Measurements from ENCODE around the gene SHC1. TPM values are rescaled to one million over a fixed set of nuclear protein-coding genes. Genes with fewer than 3 reads are reported as not detected.
A peak's percentile ranks its signal among the peaks of the same experiment; 100 is the strongest.

Gene SHC1
- total RNA-seq, 2 donors from 2014 or later = 60.9 to 62.0 TPM

DNA sequence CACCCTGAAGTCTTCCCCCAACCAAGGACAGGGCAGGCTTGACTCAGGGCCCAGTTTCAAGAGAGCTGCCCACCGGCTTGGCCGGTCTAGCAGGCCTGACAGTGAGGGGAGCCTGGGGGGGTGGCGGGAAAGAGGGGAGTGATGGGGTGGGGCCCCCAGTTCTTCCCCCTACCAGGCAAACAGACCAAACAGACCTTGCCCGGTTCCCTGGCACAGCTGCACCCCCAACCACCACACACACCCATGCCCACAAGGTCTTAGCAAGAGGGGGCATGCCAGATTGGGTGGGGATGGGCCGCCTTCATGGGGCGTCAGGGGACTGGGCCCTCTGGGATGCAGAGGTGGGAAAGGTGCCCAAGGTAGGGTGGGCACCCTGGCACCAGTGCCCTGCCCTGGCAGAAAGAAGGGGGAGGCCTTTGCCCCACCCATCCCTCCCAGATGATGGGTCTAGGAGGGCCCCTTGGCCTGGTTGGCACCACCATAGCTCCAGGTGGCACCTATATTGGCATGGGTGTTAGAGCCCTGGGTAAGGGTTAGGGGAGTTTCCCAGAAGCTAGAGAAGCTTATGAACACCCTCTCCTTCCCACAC lies 41.0 kb upstream of the SHC1 start:
- peaks cover 37% of the 10 kb centered on the region for H3K4me1 Mint-ChIP-seq
- no peaks in the 10 kb centered on the region for H3K9me3 Mint-ChIP-seq
- H3K27me3 Mint-ChIP-seq = no peaks in the 10 kb centered on the region
- no peak for ATAC-seq (replicated peaks)
- peak overlapping the region; percentile 92 for H3K27ac Mint-ChIP-seq
- H3K36me3 Mint-ChIP-seq (ENCODE audit: low read depth) = peaks cover 83% of the 10 kb centered on the region
- peak overlapping the region; percentile 91 for H3K4me3 Mint-ChIP-seq

DNA sequence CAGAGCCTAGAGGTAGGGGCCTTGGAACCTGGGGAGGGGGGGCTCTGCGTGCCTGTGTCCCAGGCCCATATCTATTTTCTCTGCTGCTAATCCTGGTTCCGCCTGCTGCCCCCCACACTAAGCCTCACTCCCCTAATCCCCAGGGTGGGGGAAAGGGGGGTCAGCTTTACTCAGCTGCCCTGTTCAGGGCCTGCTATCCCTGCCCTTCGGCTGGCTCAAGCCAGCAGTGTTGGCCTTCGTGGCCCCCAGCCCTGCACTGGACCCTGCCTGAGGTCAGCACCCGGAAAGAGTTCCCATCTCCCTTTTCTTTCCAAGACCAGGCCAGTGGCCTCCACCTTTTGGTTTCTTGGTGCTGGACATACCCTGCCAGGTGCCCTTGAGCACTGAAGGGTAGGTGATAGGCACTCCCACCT lies 40.5 kb upstream of the SHC1 start:
- peak overlapping the region; percentile 92 for H3K27ac Mint-ChIP-seq
- H3K4me3 Mint-ChIP-seq = peak overlapping the region; percentile 91
- ATAC-seq (replicated peaks) = no peak
- H3K36me3 Mint-ChIP-seq (ENCODE audit: low read depth) = peaks cover 83% of the 10 kb centered on the region
- H3K27me3 Mint-ChIP-seq = no peaks in the 10 kb centered on the region
- H3K4me1 Mint-ChIP-seq = peaks cover 37% of the 10 kb centered on the region
- H3K9me3 Mint-ChIP-seq = no peaks in the 10 kb centered on the region

DNA sequence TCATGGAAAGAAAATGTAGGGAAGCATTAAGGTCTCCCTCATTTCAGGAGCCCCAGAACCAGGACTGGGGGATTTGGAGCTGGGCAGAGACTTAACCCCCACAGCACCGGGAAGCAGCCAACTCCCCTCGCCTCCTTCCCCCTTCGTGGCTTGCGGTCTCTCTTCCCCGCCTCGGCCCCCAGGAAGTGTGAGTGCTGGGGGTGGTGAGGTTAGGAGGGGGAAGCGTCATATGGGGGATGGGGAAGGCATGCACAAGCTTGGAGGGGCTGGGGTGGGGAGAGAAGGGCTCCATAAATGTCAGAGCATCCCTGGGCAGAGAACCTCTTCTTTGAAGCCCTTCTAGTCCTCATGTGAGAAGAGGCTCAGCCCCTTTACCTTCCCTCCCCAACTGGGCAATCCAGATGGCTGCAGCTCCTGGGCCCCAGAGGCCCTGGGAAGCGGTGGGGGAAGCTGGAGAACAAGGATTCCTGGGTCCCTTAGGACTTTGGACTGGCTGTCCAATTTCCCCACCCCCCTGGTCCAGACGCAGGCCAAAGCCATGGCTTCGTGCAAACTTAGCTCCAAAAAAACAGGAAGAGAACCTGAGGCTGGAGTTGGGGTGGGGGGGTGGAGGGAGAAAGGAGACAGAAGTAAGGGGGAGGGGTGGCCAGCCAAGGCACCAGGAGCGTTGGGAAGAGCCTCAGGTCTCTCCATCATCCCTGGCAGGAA lies 39.8 kb upstream of the SHC1 start:
- H3K27me3 Mint-ChIP-seq = no peaks in the 10 kb centered on the region
- no peaks in the 10 kb centered on the region for H3K9me3 Mint-ChIP-seq
- peak overlapping the region; percentile 91 for H3K4me3 Mint-ChIP-seq
- H3K27ac Mint-ChIP-seq = peak overlapping the region; percentile 92
- peaks cover 32% of the 10 kb centered on the region for H3K4me1 Mint-ChIP-seq
- no peak for ATAC-seq (replicated peaks)
- peaks cover 83% of the 10 kb centered on the region for H3K36me3 Mint-ChIP-seq (ENCODE audit: low read depth)

DNA sequence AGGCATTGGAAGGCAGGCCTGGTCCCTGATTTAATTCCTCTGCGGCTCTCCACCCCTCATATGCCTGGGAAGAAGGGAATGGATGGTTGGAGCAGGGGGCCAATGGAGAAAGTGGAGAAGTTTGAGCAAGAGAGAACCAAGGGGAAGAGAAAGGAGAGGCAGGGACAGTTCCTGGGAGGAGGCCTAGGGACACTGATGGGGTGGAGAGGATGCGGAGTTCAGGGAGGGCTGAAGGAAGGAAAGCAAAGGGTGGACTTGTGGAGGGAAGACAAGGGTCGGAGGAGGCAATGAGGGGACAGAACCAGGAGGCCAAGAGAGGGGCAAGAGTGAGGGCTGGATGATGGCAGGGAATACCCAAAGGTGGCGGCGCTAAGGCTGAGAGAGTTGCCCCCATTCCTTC lies 39.2 kb upstream of the SHC1 start:
- Mint-ChIP-seq H3K4me1 (peaks cover 32% of the 10 kb centered on the region), H3K4me3 (peak overlapping the region; percentile 91), H3K36me3 (ENCODE audit: low read depth) (peaks cover 82% of the 10 kb centered on the region), H3K9me3 (no peaks in the 10 kb centered on the region), H3K27ac (peak overlapping the region; percentile 92), H3K27me3 (no peaks in the 10 kb centered on the region)
- ATAC-seq (replicated peaks) = no peak

DNA sequence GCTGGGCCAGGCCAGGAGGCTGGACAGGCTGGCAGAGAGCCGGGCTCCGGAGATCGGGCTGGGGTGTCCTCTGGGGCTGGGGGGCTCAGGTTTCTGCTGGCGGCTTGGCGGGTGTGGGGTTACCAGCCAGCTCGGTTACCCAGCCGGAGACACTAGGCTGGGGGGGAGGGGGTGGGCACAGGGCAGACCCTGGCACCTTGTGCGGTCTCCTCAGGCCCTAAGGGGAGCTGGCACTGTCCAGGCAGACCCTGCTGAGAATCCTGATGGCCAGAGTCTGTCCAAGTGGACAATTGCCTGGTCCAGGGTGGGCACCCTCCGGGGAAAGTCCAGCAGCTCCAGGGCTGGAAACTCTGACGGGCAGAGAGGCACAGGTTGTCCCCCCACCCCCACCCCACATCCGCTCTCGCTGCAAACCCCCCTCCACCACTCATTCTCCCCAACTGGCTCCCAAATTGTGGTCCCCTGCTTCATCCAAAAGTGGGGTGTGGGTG lies 38.7 kb upstream of the SHC1 start:
- peak overlapping the region; percentile 92 for H3K27ac Mint-ChIP-seq
- no peak for ATAC-seq (replicated peaks)
- H3K36me3 Mint-ChIP-seq (ENCODE audit: low read depth) = peaks cover 82% of the 10 kb centered on the region
- no peaks in the 10 kb centered on the region for H3K27me3 Mint-ChIP-seq
- H3K4me1 Mint-ChIP-seq = peaks cover 35% of the 10 kb centered on the region
- peak overlapping the region; percentile 91 for H3K4me3 Mint-ChIP-seq
- no peaks in the 10 kb centered on the region for H3K9me3 Mint-ChIP-seq

DNA sequence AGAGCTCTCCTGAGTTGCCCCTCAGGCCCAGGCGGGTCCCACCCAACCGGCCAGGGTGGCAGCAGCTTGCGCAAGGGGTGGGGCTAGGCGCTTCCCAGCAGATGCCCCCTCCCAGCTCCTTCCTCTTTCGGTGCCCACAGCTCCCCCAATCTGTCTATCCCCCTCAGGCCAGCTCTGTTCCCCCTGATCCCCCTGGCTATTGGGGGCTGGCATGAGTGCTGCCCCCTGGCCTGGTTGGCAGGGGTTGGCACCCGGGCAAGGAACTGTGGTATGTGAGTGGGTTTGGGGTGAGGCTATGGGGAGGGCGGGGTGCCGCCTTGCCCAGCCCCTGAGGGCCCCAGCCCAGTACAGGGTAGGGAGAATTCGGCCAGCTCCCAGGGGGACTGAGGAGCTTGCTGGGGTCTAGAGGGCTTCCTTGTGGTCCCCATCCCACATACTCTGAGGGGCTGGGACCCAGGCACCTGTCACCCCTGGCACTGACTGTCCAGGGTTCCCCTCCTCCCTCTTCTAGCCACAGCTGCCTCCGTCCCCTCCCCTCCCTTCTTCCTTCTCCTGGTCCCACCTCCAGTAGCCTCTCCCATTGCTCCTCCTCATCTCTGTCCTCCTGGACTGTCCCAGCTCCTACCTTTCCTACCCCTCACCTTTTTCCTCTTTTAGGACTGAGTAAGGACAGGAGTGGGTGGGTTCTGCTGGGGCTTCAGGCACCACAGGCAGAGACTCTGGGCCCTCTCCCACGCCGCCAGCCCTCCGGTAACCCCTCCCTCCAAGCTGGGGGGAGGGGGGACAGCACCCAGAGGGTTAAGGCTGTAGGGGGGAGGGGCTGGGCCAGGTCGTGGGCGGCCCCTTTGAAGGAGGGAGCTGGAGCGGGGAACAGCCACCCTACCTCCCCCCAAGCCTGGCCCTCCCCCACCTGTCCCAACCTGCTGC lies 37.7 kb upstream of the SHC1 start:
- peaks cover 82% of the 10 kb centered on the region for H3K36me3 Mint-ChIP-seq (ENCODE audit: low read depth)
- no peaks in the 10 kb centered on the region for H3K27me3 Mint-ChIP-seq
- no peaks in the 10 kb centered on the region for H3K9me3 Mint-ChIP-seq
- ATAC-seq (replicated peaks) = peak; percentile 68
- H3K4me1 Mint-ChIP-seq = peaks cover 31% of the 10 kb centered on the region
- H3K27ac Mint-ChIP-seq = peak overlapping the region; percentile 92
- H3K4me3 Mint-ChIP-seq = peak overlapping the region; percentile 91

DNA sequence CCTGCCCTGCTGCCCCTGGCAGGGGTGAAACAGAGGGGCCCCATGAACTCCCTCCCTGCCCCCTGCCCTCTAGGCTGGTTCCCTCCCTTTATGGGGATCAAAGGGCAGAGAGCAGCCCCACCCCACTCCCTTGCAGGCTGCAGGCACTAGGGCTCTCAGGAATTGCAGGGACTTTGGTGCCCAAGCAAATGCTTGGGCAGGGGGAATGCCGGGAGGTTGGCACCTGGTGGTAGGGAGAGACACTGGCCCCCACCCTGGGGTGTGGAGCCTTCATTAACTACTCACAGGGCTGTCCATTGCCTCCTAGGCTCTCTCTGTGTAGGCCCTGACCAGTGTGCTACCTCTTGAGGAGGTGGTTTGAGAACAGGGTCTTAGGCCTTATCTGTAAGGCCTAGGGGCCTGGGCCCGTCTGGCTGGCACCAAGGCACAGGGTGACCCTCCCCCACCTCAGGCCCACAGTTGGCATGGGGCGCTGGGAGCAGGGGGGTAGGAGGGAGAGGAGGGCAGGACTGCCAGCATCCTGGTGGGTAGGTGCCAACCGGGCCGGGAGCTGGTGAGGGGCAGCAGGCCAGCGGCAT lies 36.8 kb upstream of the SHC1 start:
- H3K9me3 Mint-ChIP-seq = no peaks in the 10 kb centered on the region
- no peak for ATAC-seq (replicated peaks)
- H3K4me3 Mint-ChIP-seq = peak overlapping the region; percentile 91
- H3K4me1 Mint-ChIP-seq = peaks cover 22% of the 10 kb centered on the region
- H3K27me3 Mint-ChIP-seq = no peaks in the 10 kb centered on the region
- no peak overlapping the region for H3K27ac Mint-ChIP-seq
- peaks cover 80% of the 10 kb centered on the region for H3K36me3 Mint-ChIP-seq (ENCODE audit: low read depth)

DNA sequence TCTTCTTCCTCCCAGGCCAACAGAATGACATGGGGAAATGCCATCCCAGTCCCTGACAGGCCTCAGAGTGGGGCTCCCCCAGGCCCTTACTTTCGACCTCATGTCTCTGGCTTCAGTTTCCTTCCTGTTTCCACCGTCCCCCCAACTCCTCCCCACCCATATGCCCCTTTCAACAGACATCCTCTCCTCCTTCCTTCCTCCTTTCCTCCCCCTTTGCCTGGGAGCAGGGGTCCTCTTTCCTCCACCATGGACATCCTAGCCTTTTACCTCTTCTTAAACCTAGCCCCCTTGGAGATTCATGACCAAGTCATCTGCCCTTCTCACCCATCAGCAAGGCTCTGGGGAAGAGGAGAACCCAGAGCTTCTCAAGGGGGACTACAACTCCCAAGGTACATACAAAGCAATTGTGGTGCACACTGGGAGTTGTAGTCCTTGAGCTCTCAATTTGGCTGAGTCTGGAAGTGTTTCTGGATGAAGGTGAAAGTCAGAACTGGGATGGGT lies 36.1 kb upstream of the SHC1 start:
- Mint-ChIP-seq H3K4me1 (peaks cover 17% of the 10 kb centered on the region), H3K9me3 (no peaks in the 10 kb centered on the region), H3K27me3 (no peaks in the 10 kb centered on the region), H3K36me3 (ENCODE audit: low read depth) (peaks cover 78% of the 10 kb centered on the region), H3K27ac (peak overlapping the region; percentile 94), H3K4me3 (peak overlapping the region; percentile 91)
- no peak for ATAC-seq (replicated peaks)

DNA sequence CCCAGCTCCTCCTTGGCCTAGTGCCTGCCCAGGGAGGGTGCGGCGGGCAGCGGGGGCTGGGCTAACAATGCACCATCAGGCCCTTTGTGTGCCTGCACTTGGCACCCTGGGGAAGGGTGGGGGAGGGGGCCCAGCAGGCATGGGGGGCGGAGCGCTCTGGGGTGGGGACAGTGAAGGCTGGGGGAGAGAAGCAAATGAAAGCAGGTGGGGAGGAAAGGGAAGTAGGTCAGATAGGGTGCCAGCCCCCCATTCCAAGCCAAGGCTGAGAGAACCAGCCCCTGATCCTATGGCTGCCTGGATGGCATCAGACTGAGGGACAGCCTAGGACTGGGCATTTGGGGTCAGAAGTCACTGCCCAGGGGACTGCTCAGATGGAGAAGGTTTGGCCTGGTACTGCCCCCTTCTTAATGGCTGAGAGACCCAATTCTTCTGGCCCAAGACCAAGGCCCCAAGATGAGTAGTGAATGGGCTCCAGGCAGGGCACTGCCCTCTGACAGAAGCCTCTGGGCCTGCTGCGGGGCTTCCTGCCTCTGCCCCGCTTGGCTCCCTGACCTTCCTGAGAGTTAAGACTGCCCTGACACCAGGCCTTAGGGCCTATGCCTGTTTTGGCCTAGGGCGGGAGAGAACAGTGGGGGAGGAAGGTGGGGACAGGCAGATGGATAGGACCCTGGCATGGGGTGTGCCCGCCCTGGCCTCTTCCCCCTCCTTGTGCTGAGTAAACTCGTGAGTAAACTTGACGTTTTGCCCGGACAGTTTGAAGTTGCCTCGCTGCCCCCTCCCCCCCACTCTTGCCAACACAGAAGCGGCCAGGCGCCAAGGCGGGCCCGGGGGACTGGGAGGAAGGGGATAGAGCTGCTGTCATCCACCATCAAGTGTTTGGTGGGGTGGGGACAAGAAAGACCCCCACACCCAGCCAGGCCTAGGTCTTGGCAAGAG lies 34.8 kb upstream of the SHC1 start:
- H3K27me3 Mint-ChIP-seq = no peaks in the 10 kb centered on the region
- no peak for ATAC-seq (replicated peaks)
- peak overlapping the region; percentile 91 for H3K4me3 Mint-ChIP-seq
- H3K36me3 Mint-ChIP-seq (ENCODE audit: low read depth) = peaks cover 65% of the 10 kb centered on the region
- peak overlapping the region; percentile 95 for H3K27ac Mint-ChIP-seq
- peaks cover 17% of the 10 kb centered on the region for H3K4me1 Mint-ChIP-seq
- no peaks in the 10 kb centered on the region for H3K9me3 Mint-ChIP-seq

DNA sequence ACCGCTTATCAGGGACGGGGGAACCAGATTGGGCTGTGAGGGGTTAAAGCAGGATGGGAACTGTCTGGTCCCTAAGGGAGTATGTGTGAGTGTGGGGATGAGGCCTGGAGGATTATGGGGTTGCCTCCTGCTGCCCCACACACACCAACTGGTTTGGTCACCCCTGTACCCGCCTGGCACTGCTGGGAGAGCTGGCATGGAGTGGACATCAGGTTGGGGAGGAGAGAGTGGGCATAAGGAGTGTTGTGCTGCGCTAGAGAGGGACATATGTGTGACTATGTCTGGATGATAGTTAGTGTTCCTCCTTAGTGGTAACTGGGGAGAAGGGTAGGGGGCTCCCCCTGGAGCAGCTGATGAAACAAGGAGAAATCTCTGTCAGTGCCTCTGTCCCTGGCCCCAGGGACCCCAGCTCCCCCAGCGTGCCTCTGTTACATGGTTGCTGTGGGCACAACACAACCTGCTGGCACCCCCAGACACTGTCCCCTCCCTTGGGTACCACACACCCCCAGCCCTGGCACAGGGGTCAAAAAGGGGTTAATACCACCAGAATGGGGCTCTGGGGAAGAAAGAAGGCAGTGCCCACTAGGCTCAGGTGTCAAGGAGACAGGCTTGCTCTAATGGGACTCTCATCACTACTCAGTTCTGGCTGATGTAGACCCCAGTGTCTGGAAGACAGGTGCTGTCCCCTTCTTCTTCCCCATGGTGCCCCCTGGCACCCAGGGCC lies 34.0 kb upstream of the SHC1 start:
- H3K27me3 Mint-ChIP-seq = no peaks in the 10 kb centered on the region
- H3K27ac Mint-ChIP-seq = peak overlapping the region; percentile 95
- ATAC-seq (replicated peaks) = no peak
- no peaks in the 10 kb centered on the region for H3K9me3 Mint-ChIP-seq
- peaks cover 56% of the 10 kb centered on the region for H3K36me3 Mint-ChIP-seq (ENCODE audit: low read depth)
- H3K4me1 Mint-ChIP-seq = peaks cover 24% of the 10 kb centered on the region
- peak overlapping the region; percentile 91 for H3K4me3 Mint-ChIP-seq

DNA sequence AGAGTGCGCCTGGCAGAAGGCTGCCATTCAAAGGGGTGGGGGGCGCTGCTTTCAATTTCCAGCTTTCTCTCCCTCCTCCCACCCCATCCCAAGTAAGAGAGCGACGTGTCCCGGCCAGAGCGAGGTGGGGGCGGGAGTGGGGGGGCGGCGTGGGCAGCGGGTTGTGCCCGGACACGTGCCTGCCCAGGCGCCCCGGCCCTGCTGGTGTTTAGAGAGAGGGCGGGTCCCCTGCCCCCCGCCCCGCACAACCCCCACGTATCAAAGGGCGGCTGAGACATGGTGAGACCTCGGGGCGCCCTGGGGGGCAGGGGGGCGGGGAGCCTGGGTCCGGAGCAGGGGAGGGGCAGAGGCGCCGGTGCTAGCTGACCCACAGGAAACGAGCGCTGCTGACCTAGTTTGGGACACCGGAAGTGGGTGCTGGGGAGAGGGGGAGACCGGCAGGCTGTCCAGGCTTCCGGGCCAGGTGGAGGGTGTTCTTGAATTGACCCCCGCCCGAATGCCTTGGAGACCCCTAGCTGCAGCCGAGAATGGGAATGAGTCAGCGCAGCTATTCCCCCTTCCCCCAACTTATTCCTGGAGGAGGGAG lies 33.3 kb upstream of the SHC1 start:
- ATAC-seq (replicated peaks) = no peak
- H3K36me3 Mint-ChIP-seq (ENCODE audit: low read depth) = peaks cover 50% of the 10 kb centered on the region
- no peaks in the 10 kb centered on the region for H3K9me3 Mint-ChIP-seq
- peak overlapping the region; percentile 95 for H3K27ac Mint-ChIP-seq
- peak overlapping the region; percentile 91 for H3K4me3 Mint-ChIP-seq
- H3K4me1 Mint-ChIP-seq = peaks cover 24% of the 10 kb centered on the region
- no peaks in the 10 kb centered on the region for H3K27me3 Mint-ChIP-seq

DNA sequence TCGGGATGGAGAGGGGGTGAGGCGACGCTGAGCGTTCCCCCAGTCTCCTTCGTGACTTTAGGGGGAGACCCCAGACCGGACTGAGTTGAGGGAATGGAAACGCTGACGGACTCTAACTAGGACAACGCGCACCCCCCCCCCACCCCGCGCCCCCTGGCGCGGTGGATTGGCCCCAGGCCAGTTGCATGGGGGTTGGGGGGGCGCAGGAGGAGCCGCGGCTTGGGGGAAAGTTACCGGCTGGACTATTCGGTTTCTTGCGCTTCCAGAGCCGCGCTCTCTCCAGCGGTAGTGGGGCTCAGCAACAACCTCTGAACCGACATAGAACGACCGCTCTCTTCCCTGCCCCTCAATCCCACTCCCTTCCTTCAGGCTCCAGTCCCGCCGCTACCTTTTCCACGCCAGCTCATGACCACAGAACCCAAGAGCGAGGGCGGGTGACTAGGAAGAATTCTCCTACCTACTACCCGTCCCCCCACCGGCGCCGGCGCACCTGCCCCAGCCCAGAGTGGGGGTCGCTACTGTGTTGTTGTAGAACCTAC lies 32.7 kb upstream of the SHC1 start:
- ATAC-seq (replicated peaks) = no peak
- Mint-ChIP-seq H3K9me3 (no peaks in the 10 kb centered on the region), H3K27me3 (no peaks in the 10 kb centered on the region), H3K27ac (peak overlapping the region; percentile 95), H3K4me1 (peaks cover 25% of the 10 kb centered on the region), H3K4me3 (peak overlapping the region; percentile 91), H3K36me3 (ENCODE audit: low read depth) (peaks cover 44% of the 10 kb centered on the region)
